Kidney (tissue), 14 donors: ENCODE data around the gene NAMPT. TPM values are rescaled to one million over a fixed set of nuclear protein-coding genes. Genes with fewer than 3 reads are reported as not detected.

Source experiments
- DNase-seq, 5 donors: peaks; one replicate each; pipeline ENCODE4 v3.0.0-alpha.2; 2013 to 2020
- FAIRE-seq: peaks from 2 replicates; lab custom pipeline; 2012; peaks lifted over from hg19 to GRCh38; lab: Jason Lieb, UNC
- H3K27ac ChIP-seq, 2 donors: one replicate each; pipeline ENCODE4 v1.7.0; 2013; ENCODE audit warnings: low read depth in 2 of 2, low read length in 2 of 2, inconsistent platforms in 1 of 2
- H3K27me3 ChIP-seq: one replicate; pipeline ENCODE4 v1.7.1; 2013; ENCODE audit warnings: low read length, inconsistent platforms; ENCODE audit not compliant: control insufficient read depth, insufficient read depth
- H3K36me3 ChIP-seq, 3 donors: one replicate each; pipeline versions ENCODE4 v1.7.0 to v1.7.1; 2013; ENCODE audit warnings: low read length in 3 of 3, control low read depth in 1 of 3, inconsistent platforms in 1 of 3; ENCODE audit not compliant: insufficient read depth in 3 of 3, control insufficient read depth in 2 of 3
- H3K4me1 ChIP-seq, 3 donors: one replicate each; pipeline versions ENCODE4 v1.7.0 to v1.7.1; 2013; ENCODE audit warnings: low read length in 3 of 3, inconsistent platforms in 1 of 3, low read depth in 1 of 3; ENCODE audit not compliant: control insufficient read depth in 2 of 3, insufficient read depth in 2 of 3
- H3K4me3 ChIP-seq, 3 donors: one replicate each; pipeline versions ENCODE4 v1.7.0 to v1.8.1; 2013; ENCODE audit warnings: low read length in 3 of 3, control low read depth in 1 of 3, inconsistent platforms in 1 of 3
- H3K9ac ChIP-seq, 3 donors: one replicate each; pipeline versions ENCODE4 v1.7.0 to v1.7.1; 2013; ENCODE audit warnings: low read length in 3 of 3, control low read depth in 1 of 3, inconsistent platforms in 1 of 3
- H3K9me3 ChIP-seq, 3 donors: one replicate each; pipeline versions ENCODE4 v1.7.0 to v1.7.1; 2013; ENCODE audit warnings: low read length in 3 of 3, control low read depth in 1 of 3, inconsistent platforms in 1 of 3; ENCODE audit not compliant: control insufficient read depth in 2 of 3, insufficient read depth in 1 of 3
- intact Hi-C: fragments of 100-400 bp; cut with DNase I; formaldehyde crosslinking; loops from one replicate; pipeline ENCODE4 v1.11.1; 2022
- polyA plus RNA-seq: library from polyadenylated mRNA; stranded (reverse); fragments of 350-450 nt; fragmentation: Illumina TruSeq; extraction: RNeasy Lipid Tissue Mini Kit (QIAGEN cat#74804); gene quantifications from one replicate; pipeline ENCODE4 v1.2.3, GENCODE V29; 2014; ENCODE audit warnings: low read depth, low replicate concordance; ENCODE audit not compliant: insufficient read depth
- total RNA-seq: library from RNA; stranded (reverse); fragmentation: NEBNext Ultra II Directional; extraction: Animal tissue kit (Norgen Biotek cat#: 25700); gene quantifications from one replicate; pipeline ENCODE4 v1.2.1, GENCODE V29; 2021
- TF ChIP-seq, protein P1 (sequence below): IDR thresholded peaks from 3 replicates; pipeline ENCODE4 v1.5.1; 2012; ENCODE audit warnings: mild to moderate bottlenecking, moderate library complexity, borderline replicate concordance; ENCODE audit not compliant: insufficient read depth; ENCODE audit errors: extremely low read depth
- donor health status: control.
- donor health status: control.
- donor health status: control.
- donor health status: control.
- donor health status: control.
- donor health status: DM: yes; HTN: yes; CAD: no.
- donor health status: Normal renal cell carcinoma (clear cell type).

Gene NAMPT
- total and polyA plus RNA-seq, 2 donors from 2014 or later, result 16.5 to 217 TPM

DNA sequence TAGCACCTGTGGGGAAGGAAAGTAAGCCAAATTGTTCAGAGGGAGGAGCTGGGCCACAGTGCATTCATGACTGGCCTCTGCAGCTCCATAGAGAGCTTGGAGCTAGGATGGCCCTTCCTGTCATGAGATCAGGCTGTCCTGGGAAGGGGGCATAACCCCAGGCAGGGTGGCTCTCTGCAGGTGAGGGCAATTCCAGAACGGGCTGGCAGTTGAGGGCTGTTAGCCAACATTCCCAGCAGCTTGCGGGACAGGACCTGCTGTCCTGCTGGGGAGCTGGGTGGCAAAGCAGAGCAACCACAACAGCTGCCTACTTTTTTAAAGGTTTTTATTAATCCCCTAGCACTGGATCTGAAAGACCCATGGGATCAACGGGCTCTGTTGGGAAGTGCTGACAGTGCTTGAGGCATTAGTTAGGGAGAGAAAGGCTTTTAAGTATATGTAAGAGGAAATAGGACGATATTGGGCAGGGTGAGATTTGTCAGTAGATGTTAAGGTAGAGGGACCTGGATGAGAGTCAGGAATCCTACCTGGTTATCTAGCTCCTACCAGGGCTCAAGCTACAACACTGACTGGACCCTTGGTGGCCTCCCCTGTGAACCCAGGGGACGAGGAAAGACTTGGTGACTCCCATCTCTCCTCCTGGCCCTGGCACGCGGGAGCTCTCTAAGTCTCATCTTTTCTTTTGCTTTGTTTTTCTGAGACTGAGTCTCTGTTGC lies 77.8 kb downstream of the NAMPT start:
- no peak overlapping the region for H3K4me3 ChIP-seq
- no peak for FAIRE-seq
- no peak overlapping the region for H3K27ac ChIP-seq
- no peaks in the 10 kb centered on the region for H3K9me3 ChIP-seq
- DNase-seq, result no peak
- H3K4me1 ChIP-seq, result no peaks in the 10 kb centered on the region
- intact Hi-C loops, result no loop called here
- H3K9ac ChIP-seq, result no peak overlapping the region
- H3K36me3 ChIP-seq, result no peaks in the 10 kb centered on the region
- H3K27me3 ChIP-seq, result no peaks in the 10 kb centered on the region
- TF ChIP-seq, protein P1, sequence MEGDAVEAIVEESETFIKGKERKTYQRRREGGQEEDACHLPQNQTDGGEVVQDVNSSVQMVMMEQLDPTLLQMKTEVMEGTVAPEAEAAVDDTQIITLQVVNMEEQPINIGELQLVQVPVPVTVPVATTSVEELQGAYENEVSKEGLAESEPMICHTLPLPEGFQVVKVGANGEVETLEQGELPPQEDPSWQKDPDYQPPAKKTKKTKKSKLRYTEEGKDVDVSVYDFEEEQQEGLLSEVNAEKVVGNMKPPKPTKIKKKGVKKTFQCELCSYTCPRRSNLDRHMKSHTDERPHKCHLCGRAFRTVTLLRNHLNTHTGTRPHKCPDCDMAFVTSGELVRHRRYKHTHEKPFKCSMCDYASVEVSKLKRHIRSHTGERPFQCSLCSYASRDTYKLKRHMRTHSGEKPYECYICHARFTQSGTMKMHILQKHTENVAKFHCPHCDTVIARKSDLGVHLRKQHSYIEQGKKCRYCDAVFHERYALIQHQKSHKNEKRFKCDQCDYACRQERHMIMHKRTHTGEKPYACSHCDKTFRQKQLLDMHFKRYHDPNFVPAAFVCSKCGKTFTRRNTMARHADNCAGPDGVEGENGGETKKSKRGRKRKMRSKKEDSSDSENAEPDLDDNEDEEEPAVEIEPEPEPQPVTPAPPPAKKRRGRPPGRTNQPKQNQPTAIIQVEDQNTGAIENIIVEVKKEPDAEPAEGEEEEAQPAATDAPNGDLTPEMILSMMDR, result no peak

DNA sequence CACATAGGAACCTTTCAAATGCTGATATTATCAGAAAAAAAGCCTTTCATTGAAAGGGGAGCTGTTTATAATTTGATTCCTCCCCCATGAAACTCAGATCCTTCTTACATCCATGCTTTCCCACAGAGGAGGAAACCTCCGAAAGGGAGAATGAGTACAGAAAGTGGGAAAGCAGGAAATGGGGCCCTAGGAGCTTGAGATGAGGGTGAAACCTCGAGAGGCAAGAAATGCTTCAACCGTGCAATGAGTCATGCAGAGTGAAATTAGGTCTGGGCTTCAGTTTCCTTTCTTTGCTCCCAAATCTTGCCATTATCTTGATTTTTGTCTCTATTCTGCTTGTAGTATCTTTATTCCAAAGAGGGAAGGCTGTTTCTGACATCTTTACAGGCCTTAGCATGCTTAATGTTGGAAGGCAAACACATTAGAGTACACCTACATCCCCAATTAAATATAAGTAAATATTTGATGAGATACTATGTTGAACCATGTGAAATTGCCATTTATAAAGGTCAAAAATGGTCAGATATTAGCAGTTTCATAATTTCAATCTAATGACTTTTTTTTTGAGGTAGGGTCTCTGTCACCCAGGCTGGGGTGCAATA lies 79.1 kb downstream of the NAMPT start:
- DNase-seq, result no peak
- FAIRE-seq, result no peak
- Histone ChIP-seq H3K36me3 (no peaks in the 10 kb centered on the region), H3K4me1 (no peaks in the 10 kb centered on the region), H3K9me3 (no peaks in the 10 kb centered on the region), H3K27me3 (no peaks in the 10 kb centered on the region), H3K4me3 (no peak overlapping the region), H3K9ac (no peak overlapping the region), H3K27ac (no peak overlapping the region)
- intact Hi-C loops, result no loop called here
- TF ChIP-seq, protein P1, result no peak

DNA sequence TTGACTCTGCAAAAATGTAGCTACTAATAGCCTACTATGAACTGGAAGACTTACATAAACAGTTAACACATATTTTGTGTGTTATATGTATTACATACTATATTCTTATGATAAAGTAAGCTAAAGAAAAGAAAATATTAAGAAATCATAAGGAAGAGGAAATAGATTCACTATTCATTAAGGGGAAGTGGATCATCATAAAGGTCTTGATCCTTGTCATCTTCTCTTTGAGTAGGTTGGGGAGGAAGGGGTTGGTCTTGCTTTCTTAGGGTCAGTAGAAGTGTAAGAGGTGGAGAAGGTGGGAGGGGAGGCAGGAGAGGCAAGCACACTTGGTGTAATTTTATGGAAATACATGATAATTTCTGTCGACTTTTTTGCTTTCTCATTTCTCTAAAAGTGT lies 81.3 kb downstream of the NAMPT start:
- FAIRE-seq, result no peak
- no peak overlapping the region for H3K4me3 ChIP-seq
- no peak for DNase-seq
- H3K9me3 ChIP-seq, result no peaks in the 10 kb centered on the region
- H3K4me1 ChIP-seq, result no peaks in the 10 kb centered on the region
- H3K27me3 ChIP-seq, result no peaks in the 10 kb centered on the region
- intact Hi-C loops, result no loop called here
- TF ChIP-seq, protein P1, result no peak
- H3K9ac ChIP-seq, result no peak overlapping the region
- H3K27ac ChIP-seq, result no peak overlapping the region
- no peaks in the 10 kb centered on the region for H3K36me3 ChIP-seq
